Measurements from ENCODE around the gene EVPL. TPM values are rescaled to one million over a fixed set of nuclear protein-coding genes. Genes with fewer than 3 reads are reported as not detected.
A peak's percentile ranks its signal among the peaks of the same experiment; 100 is the strongest.

Gene EVPL
- total and polyA plus RNA-seq, 3 experiments from 2014 or later: 0.07 to 0.11 TPM; not detected in 1

GRCh38 chr17:76019833-76020467 is 7.2 kb downstream of the EVPL start:
- POLR2A ChIA-PET: no interaction called here

GRCh38 chr17:76018801-76019200 is 8.3 kb downstream of the EVPL start:
- peaks cover 0 to 2% of the 10 kb centered on the region in 2 donors for H3K27me3 Mint-ChIP-seq
- DNase-seq: no peak
- Histone ChIP-seq H3K4me3 (ENCODE audit: low read length) (no peak overlapping the region), H3K9me3 (ENCODE audit: low read length) (no peaks in the 10 kb centered on the region), H3K27ac (ENCODE audit: low read depth, low read length) (no peak overlapping the region), H3K4me1 (ENCODE audit: insufficient read depth, low read length) (peaks cover 4% of the 10 kb centered on the region), H3K36me3 (ENCODE audit: insufficient read depth, low read length) (no peaks in the 10 kb centered on the region), H3K27me3 (ENCODE audit: insufficient read depth, low read length, poor library complexity, severe bottlenecking) (no peaks in the 10 kb centered on the region)
- H3K4me3 Mint-ChIP-seq: no peak overlapping the region
- POLR2A ChIA-PET: interaction anchor here (0.5 to 0.6 kb wide), 2 partner anchors 91 to 103 kb away, joined by 3 to 7 read pairs; no protein-coding TSS in a partner anchor
- peaks cover 5 to 6% (median 5%) of the 10 kb centered on the region in 3 donors for H3K4me1 Mint-ChIP-seq
- no peak overlapping the region for H3K27ac Mint-ChIP-seq
- H3K36me3 Mint-ChIP-seq: no peaks in the 10 kb centered on the region
- no peaks in the 10 kb centered on the region for H3K9me3 Mint-ChIP-seq
- CTCF ChIA-PET: interaction anchor here (1.0 to 2.3 kb wide), 4 partner anchors 9 to 379 kb away, joined by 3 to 10 read pairs (median 6); partner anchors contain the start of gene EVPL

More at GRCh38 chr17:76019833-76020467, 7.2 kb downstream of the EVPL start:
- CTCF ChIA-PET: interaction anchor here (0.6 to 1.8 kb wide), 10 partner anchors 7 to 378 kb away, joined by 3 to 10 read pairs (median 4); partner anchors contain the start of genes CDK3, EVPL and TRIM65
- Mint-ChIP-seq H3K36me3 (no peaks in the 10 kb centered on the region), H3K4me1 (no peaks in the 10 kb centered on the region), H3K27ac (peak overlapping the region in 4 of 8 donors; percentile 27 to 91 (median 52)), H3K27me3 (no peaks in the 10 kb centered on the region), H3K9me3 (no peaks in the 10 kb centered on the region), H3K4me3 (no peak overlapping the region)
- Histone ChIP-seq H3K4me1 (ENCODE audit: insufficient read depth, low read length) (no peaks in the 10 kb centered on the region), H3K27ac (ENCODE audit: low read depth, low read length) (no peak overlapping the region), H3K36me3 (ENCODE audit: insufficient read depth, low read length) (no peaks in the 10 kb centered on the region), H3K9me3 (ENCODE audit: low read length) (no peaks in the 10 kb centered on the region), H3K27me3 (ENCODE audit: insufficient read depth, low read length, poor library complexity, severe bottlenecking) (no peaks in the 10 kb centered on the region), H3K4me3 (ENCODE audit: low read length) (no peak overlapping the region)
- DNase-seq: no peak

- Mint-ChIP-seq H3K36me3 (no peaks in the 10 kb centered on the region), H3K9me3 (no peaks in the 10 kb centered on the region), H3K27me3 (peaks cover 0 to 3% of the 10 kb centered on the region in 2 donors), H3K4me3 (no peak overlapping the region), H3K27ac (no peak overlapping the region), H3K4me1 (peaks cover 5 to 6% (median 5%) of the 10 kb centered on the region in 3 donors)
- Histone ChIP-seq H3K27me3 (ENCODE audit: insufficient read depth, low read length, poor library complexity, severe bottlenecking) (no peaks in the 10 kb centered on the region), H3K36me3 (ENCODE audit: insufficient read depth, low read length) (no peaks in the 10 kb centered on the region), H3K4me3 (ENCODE audit: low read length) (no peak overlapping the region), H3K9me3 (ENCODE audit: low read length) (no peaks in the 10 kb centered on the region), H3K4me1 (ENCODE audit: insufficient read depth, low read length) (peaks cover 4% of the 10 kb centered on the region), H3K27ac (ENCODE audit: low read depth, low read length) (no peak overlapping the region)
- no peak for DNase-seq
- ChIA-PET POLR2A (no interaction called here), CTCF (interaction anchor here (2.3 kb wide), 1 partner anchor 10 kb away, joined by 6 read pairs; no protein-coding TSS in a partner anchor)
Measured at GRCh38 chr17:76018340-76018680, 8.8 kb downstream of the EVPL start.

GRCh38 chr17:76017481-76018339 is 9.4 kb downstream of the EVPL start:
- Mint-ChIP-seq H3K27me3 (peaks cover 0 to 5% of the 10 kb centered on the region in 2 donors), H3K36me3 (no peaks in the 10 kb centered on the region), H3K4me3 (no peak overlapping the region), H3K9me3 (no peaks in the 10 kb centered on the region), H3K27ac (no peak overlapping the region), H3K4me1 (peaks cover 5 to 6% (median 5%) of the 10 kb centered on the region in 3 donors)
- DNase-seq: no peak
- H3K4me1 ChIP-seq (ENCODE audit: insufficient read depth, low read length): peaks cover 4% of the 10 kb centered on the region
- no peak overlapping the region for H3K4me3 ChIP-seq (ENCODE audit: low read length)
- H3K36me3 ChIP-seq (ENCODE audit: insufficient read depth, low read length): no peaks in the 10 kb centered on the region
- H3K27me3 ChIP-seq (ENCODE audit: insufficient read depth, low read length, poor library complexity, severe bottlenecking): no peaks in the 10 kb centered on the region
- H3K9me3 ChIP-seq (ENCODE audit: low read length): no peaks in the 10 kb centered on the region
- H3K27ac ChIP-seq (ENCODE audit: low read depth, low read length): no peak overlapping the region
- CTCF ChIA-PET: interaction anchor here (1.3 to 2.3 kb wide), 2 partner anchors 9 to 262 kb away, joined by 3 to 6 read pairs; no protein-coding TSS in a partner anchor
- POLR2A ChIA-PET: no interaction called here

GRCh38 chr17:76014925-76015261 is 12.2 kb downstream of the EVPL start:
- H3K9me3 ChIP-seq (ENCODE audit: low read length): no peaks in the 10 kb centered on the region
- no peak overlapping the region for H3K4me3 ChIP-seq (ENCODE audit: low read length)
- POLR2A ChIA-PET: interaction anchor here (1.0 to 1.4 kb wide), 2 partner anchors 15 to 57 kb away, joined by 3 read pairs; no protein-coding TSS in a partner anchor
- Mint-ChIP-seq H3K9me3 (no peaks in the 10 kb centered on the region), H3K36me3 (no peaks in the 10 kb centered on the region), H3K27ac (no peak overlapping the region), H3K27me3 (peaks cover 0 to 5% of the 10 kb centered on the region in 2 donors), H3K4me3 (no peak overlapping the region), H3K4me1 (peaks cover 5 to 6% (median 5%) of the 10 kb centered on the region in 3 donors)
- H3K36me3 ChIP-seq (ENCODE audit: insufficient read depth, low read length): no peaks in the 10 kb centered on the region
- no peak overlapping the region for H3K27ac ChIP-seq (ENCODE audit: low read depth, low read length)
- no peak for DNase-seq
- no peaks in the 10 kb centered on the region for H3K27me3 ChIP-seq (ENCODE audit: insufficient read depth, low read length, poor library complexity, severe bottlenecking)
- CTCF ChIA-PET: interaction anchor here (0.5 to 4.5 kb wide), 42 partner anchors 9 to 383 kb away, joined by 3 to 30 read pairs (median 5); partner anchors contain the start of genes CDK3, EVPL, EXOC7 and GALR2
- H3K4me1 ChIP-seq (ENCODE audit: insufficient read depth, low read length): peaks cover 4% of the 10 kb centered on the region

GRCh38 chr17:76014100-76014924 is 12.8 kb downstream of the EVPL start:
- Histone ChIP-seq H3K4me3 (ENCODE audit: low read length) (no peak overlapping the region), H3K27me3 (ENCODE audit: insufficient read depth, low read length, poor library complexity, severe bottlenecking) (no peaks in the 10 kb centered on the region), H3K36me3 (ENCODE audit: insufficient read depth, low read length) (no peaks in the 10 kb centered on the region), H3K9me3 (ENCODE audit: low read length) (no peaks in the 10 kb centered on the region), H3K4me1 (ENCODE audit: insufficient read depth, low read length) (peaks cover 4% of the 10 kb centered on the region), H3K27ac (ENCODE audit: low read depth, low read length) (no peak overlapping the region)
- peaks cover 0 to 5% of the 10 kb centered on the region in 2 donors for H3K27me3 Mint-ChIP-seq
- no peaks in the 10 kb centered on the region for H3K9me3 Mint-ChIP-seq
- H3K4me3 Mint-ChIP-seq: peak overlapping the region in 1 of 7 donors; percentile 32
- CTCF ChIA-PET: interaction anchor here (0.5 to 4.5 kb wide), 51 partner anchors 8 to 384 kb away, joined by 3 to 30 read pairs (median 4); partner anchors contain the start of genes CDK3, EVPL, EXOC7 and GALR2
- peak; percentile 66 to 85 (median 71) for DNase-seq
- no peaks in the 10 kb centered on the region for H3K36me3 Mint-ChIP-seq
- POLR2A ChIA-PET: interaction anchor here (0.5 to 1.4 kb wide), 6 partner anchors 11 to 454 kb away, joined by 3 to 6 read pairs (median 3); partner anchors contain the start of gene EXOC7
- peaks cover 5 to 6% (median 5%) of the 10 kb centered on the region in 3 donors for H3K4me1 Mint-ChIP-seq
- peak overlapping the region in 1 of 8 donors; percentile 80 for H3K27ac Mint-ChIP-seq

- H3K9me3 Mint-ChIP-seq: no peaks in the 10 kb centered on the region
- H3K36me3 Mint-ChIP-seq: no peaks in the 10 kb centered on the region
- CTCF ChIA-PET: interaction anchor here (0.7 to 4.5 kb wide), 38 partner anchors 7 to 385 kb away, joined by 3 to 30 read pairs (median 5); partner anchors contain the start of genes CDK3, EVPL, EXOC7 and MRPL38
- peaks cover 4% of the 10 kb centered on the region for H3K4me1 ChIP-seq (ENCODE audit: insufficient read depth, low read length)
- H3K4me3 ChIP-seq (ENCODE audit: low read length): no peak overlapping the region
- no peaks in the 10 kb centered on the region for H3K36me3 ChIP-seq (ENCODE audit: insufficient read depth, low read length)
- H3K4me3 Mint-ChIP-seq: no peak overlapping the region
- no peak for DNase-seq
- POLR2A ChIA-PET: no interaction called here
- H3K27ac ChIP-seq (ENCODE audit: low read depth, low read length): no peak overlapping the region
- no peak overlapping the region for H3K27ac Mint-ChIP-seq
- peaks cover 5 to 6% (median 5%) of the 10 kb centered on the region in 3 donors for H3K4me1 Mint-ChIP-seq
- H3K27me3 ChIP-seq (ENCODE audit: insufficient read depth, low read length, poor library complexity, severe bottlenecking): no peaks in the 10 kb centered on the region
- peaks cover 0 to 5% of the 10 kb centered on the region in 2 donors for H3K27me3 Mint-ChIP-seq
- H3K9me3 ChIP-seq (ENCODE audit: low read length): no peaks in the 10 kb centered on the region
Measured at GRCh38 chr17:76013377-76013932, 13.7 kb downstream of the EVPL start.

All from CD8-positive, alpha-beta memory T cell (primary cell).